ENCODE data around the gene C11orf91. TPM values are rescaled to one million over a fixed set of nuclear protein-coding genes. Genes with fewer than 3 reads are reported as not detected.

Gene C11orf91
- total RNA-seq, 1 experiment from 2014 or later = 0.22 TPM

DNA sequence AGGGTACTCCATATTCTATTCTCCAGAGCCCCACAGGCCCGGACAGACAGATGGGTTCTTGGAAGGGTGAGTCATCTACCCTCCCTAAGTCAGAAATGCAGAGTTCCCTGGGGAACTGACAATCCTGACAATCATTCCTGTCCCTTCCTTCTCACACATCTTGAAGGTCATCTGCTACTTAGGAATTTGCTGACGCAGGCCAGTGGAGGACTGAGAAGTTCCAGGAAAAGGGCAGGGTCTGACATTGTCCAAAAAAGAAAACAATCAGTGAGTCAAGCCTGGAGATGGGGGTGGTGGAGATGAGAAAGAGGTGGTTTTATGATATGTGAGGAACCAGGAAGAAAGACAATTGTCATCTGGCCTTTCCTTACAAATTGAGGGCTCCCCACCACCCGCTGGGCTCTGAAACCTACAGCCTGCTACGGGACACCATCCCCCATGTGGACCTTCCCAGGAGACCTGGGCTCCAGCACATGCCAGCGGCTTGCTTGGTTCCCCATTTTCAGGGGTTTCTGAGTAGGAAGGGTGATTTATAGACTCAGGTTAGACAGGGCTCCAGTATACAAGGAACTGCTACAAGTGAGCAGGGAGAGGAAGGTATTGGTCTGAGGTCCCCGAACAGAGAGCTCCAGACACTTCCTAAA is 22.7 kb upstream of the C11orf91 start:
- H3K27ac Mint-ChIP-seq = no peak overlapping the region
- no peaks in the 10 kb centered on the region for H3K27me3 Mint-ChIP-seq (ENCODE audit: low read depth)
- ChIA-PET CTCF (interaction anchor here (1.3 kb wide), 1 partner anchor 33 kb away, joined by 3 read pairs; no protein-coding TSS in a partner anchor), POLR2A (no interaction called here)
- no peak for TF ChIP-seq IRF2 (CRISPR knock-in tag; IDR thresholded peaks at IDR 0.05; ENCODE audit: borderline replicate concordance, low read depth)
- TF ChIP-seq, protein P1, sequence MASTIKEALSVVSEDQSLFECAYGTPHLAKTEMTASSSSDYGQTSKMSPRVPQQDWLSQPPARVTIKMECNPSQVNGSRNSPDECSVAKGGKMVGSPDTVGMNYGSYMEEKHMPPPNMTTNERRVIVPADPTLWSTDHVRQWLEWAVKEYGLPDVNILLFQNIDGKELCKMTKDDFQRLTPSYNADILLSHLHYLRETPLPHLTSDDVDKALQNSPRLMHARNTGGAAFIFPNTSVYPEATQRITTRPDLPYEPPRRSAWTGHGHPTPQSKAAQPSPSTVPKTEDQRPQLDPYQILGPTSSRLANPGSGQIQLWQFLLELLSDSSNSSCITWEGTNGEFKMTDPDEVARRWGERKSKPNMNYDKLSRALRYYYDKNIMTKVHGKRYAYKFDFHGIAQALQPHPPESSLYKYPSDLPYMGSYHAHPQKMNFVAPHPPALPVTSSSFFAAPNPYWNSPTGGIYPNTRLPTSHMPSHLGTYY (CRISPR knock-in tag; IDR thresholded peaks at IDR 0.05) = no peak
- TF ChIP-seq, protein P2, sequence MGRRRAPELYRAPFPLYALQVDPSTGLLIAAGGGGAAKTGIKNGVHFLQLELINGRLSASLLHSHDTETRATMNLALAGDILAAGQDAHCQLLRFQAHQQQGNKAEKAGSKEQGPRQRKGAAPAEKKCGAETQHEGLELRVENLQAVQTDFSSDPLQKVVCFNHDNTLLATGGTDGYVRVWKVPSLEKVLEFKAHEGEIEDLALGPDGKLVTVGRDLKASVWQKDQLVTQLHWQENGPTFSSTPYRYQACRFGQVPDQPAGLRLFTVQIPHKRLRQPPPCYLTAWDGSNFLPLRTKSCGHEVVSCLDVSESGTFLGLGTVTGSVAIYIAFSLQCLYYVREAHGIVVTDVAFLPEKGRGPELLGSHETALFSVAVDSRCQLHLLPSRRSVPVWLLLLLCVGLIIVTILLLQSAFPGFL (CRISPR knock-in tag; IDR thresholded peaks at IDR 0.05; ENCODE audit: borderline replicate concordance) = no peak
- TF ChIP-seq ZNF317 (CRISPR knock-in tag; IDR thresholded peaks at IDR 0.05; ENCODE audit: borderline replicate concordance, low read depth) = no peak
- no peak for TF ChIP-seq RORB (CRISPR knock-in tag; IDR thresholded peaks at IDR 0.05)
- no peak for TF ChIP-seq PRRX2 (CRISPR knock-in tag; IDR thresholded peaks at IDR 0.05)
- TF ChIP-seq, protein P3, sequence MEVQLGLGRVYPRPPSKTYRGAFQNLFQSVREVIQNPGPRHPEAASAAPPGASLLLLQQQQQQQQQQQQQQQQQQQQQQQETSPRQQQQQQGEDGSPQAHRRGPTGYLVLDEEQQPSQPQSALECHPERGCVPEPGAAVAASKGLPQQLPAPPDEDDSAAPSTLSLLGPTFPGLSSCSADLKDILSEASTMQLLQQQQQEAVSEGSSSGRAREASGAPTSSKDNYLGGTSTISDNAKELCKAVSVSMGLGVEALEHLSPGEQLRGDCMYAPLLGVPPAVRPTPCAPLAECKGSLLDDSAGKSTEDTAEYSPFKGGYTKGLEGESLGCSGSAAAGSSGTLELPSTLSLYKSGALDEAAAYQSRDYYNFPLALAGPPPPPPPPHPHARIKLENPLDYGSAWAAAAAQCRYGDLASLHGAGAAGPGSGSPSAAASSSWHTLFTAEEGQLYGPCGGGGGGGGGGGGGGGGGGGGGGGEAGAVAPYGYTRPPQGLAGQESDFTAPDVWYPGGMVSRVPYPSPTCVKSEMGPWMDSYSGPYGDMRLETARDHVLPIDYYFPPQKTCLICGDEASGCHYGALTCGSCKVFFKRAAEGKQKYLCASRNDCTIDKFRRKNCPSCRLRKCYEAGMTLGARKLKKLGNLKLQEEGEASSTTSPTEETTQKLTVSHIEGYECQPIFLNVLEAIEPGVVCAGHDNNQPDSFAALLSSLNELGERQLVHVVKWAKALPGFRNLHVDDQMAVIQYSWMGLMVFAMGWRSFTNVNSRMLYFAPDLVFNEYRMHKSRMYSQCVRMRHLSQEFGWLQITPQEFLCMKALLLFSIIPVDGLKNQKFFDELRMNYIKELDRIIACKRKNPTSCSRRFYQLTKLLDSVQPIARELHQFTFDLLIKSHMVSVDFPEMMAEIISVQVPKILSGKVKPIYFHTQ (CRISPR knock-in tag; IDR thresholded peaks at IDR 0.05) = no peak
- no peak for TF ChIP-seq FOXP1 (CRISPR knock-in tag; IDR thresholded peaks at IDR 0.05; ENCODE audit: borderline replicate concordance)
- TF ChIP-seq TEAD4 (CRISPR knock-in tag; IDR thresholded peaks at IDR 0.05) = no peak
- TF ChIP-seq SMAD3 (CRISPR knock-in tag; IDR thresholded peaks at IDR 0.05; ENCODE audit: borderline replicate concordance) = no peak
- TF ChIP-seq, protein P4, sequence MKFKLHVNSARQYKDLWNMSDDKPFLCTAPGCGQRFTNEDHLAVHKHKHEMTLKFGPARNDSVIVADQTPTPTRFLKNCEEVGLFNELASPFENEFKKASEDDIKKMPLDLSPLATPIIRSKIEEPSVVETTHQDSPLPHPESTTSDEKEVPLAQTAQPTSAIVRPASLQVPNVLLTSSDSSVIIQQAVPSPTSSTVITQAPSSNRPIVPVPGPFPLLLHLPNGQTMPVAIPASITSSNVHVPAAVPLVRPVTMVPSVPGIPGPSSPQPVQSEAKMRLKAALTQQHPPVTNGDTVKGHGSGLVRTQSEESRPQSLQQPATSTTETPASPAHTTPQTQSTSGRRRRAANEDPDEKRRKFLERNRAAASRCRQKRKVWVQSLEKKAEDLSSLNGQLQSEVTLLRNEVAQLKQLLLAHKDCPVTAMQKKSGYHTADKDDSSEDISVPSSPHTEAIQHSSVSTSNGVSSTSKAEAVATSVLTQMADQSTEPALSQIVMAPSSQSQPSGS (CRISPR knock-in tag; IDR thresholded peaks at IDR 0.05; ENCODE audit: borderline replicate concordance, low read depth) = no peak
- TF ChIP-seq, protein P5, sequence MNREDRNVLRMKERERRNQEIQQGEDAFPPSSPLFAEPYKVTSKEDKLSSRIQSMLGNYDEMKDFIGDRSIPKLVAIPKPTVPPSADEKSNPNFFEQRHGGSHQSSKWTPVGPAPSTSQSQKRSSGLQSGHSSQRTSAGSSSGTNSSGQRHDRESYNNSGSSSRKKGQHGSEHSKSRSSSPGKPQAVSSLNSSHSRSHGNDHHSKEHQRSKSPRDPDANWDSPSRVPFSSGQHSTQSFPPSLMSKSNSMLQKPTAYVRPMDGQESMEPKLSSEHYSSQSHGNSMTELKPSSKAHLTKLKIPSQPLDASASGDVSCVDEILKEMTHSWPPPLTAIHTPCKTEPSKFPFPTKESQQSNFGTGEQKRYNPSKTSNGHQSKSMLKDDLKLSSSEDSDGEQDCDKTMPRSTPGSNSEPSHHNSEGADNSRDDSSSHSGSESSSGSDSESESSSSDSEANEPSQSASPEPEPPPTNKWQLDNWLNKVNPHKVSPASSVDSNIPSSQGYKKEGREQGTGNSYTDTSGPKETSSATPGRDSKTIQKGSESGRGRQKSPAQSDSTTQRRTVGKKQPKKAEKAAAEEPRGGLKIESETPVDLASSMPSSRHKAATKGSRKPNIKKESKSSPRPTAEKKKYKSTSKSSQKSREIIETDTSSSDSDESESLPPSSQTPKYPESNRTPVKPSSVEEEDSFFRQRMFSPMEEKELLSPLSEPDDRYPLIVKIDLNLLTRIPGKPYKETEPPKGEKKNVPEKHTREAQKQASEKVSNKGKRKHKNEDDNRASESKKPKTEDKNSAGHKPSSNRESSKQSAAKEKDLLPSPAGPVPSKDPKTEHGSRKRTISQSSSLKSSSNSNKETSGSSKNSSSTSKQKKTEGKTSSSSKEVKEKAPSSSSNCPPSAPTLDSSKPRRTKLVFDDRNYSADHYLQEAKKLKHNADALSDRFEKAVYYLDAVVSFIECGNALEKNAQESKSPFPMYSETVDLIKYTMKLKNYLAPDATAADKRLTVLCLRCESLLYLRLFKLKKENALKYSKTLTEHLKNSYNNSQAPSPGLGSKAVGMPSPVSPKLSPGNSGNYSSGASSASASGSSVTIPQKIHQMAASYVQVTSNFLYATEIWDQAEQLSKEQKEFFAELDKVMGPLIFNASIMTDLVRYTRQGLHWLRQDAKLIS (CRISPR knock-in tag; IDR thresholded peaks at IDR 0.05; ENCODE audit: borderline replicate concordance) = no peak
- TF ChIP-seq GTF2I (CRISPR knock-in tag; conservative IDR thresholded peaks at IDR 0.05) = no peak
- TF ChIP-seq ATF1 (CRISPR knock-in tag; IDR thresholded peaks at IDR 0.05) = no peak
- ATAC-seq (no peak), DNase-seq (ENCODE audit: low spot score) (no peak)
- 0 out of 2 replicates have a peak, but pooled peaks cover 6% of the 10 kb centered on the region for H3K9me3 Mint-ChIP-seq
- H3K4me3 Mint-ChIP-seq = no peak overlapping the region
- H3K4me1 Mint-ChIP-seq = peaks cover 16% of the 10 kb centered on the region
- H3K36me3 Mint-ChIP-seq = peaks cover 10% of the 10 kb centered on the region
